Measurements from ENCODE around the gene GPR18. TPM values are rescaled to one million over a fixed set of nuclear protein-coding genes. Genes with fewer than 3 reads are reported as not detected.

Gene GPR18
- total and polyA plus RNA-seq, 9 of the 15 experiments (the other 6 are each of a cell fraction or from before 2014, with no cell fraction given) = 0.75 TPM; not detected in 8

- TF ChIP-seq, protein P1, sequence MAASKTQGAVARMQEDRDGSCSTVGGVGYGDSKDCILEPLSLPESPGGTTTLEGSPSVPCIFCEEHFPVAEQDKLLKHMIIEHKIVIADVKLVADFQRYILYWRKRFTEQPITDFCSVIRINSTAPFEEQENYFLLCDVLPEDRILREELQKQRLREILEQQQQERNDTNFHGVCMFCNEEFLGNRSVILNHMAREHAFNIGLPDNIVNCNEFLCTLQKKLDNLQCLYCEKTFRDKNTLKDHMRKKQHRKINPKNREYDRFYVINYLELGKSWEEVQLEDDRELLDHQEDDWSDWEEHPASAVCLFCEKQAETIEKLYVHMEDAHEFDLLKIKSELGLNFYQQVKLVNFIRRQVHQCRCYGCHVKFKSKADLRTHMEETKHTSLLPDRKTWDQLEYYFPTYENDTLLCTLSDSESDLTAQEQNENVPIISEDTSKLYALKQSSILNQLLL (CRISPR knock-in tag; IDR thresholded peaks at IDR 0.05; ENCODE audit: borderline replicate concordance) = no peak
- no peak for TF ChIP-seq SIN3B (IDR thresholded peaks at IDR 0.05; ENCODE audit: low read depth)
- no peak for TF ChIP-seq ZNF3 (CRISPR knock-in tag; IDR thresholded peaks at IDR 0.05)
- TF ChIP-seq ZKSCAN3 (CRISPR knock-in tag; IDR thresholded peaks at IDR 0.05) = no peak
- TF ChIP-seq YY1 (IDR thresholded peaks at IDR 0.05; ENCODE audit: borderline replicate concordance in 1 of 3, control insufficient read depth in 1 of 3, extremely low read depth in 1 of 3, insufficient read depth in 3 of 3, insufficient read length in 1 of 3, insufficient replicate concordance in 2 of 3, low read depth in 1 of 3, low read length in 2 of 3) = no peak
- no peak for TF ChIP-seq HDAC6 (IDR thresholded peaks at IDR 0.05; ENCODE audit: low read depth, low read length)
- TF ChIP-seq SNRNP70 (optimal IDR thresholded peaks at IDR 0.05; ENCODE audit: low read depth, low read length) = no peak
- TF ChIP-seq ZNF41 (CRISPR knock-in tag; conservative IDR thresholded peaks at IDR 0.05) = no peak
- TF ChIP-seq HNRNPH1 (optimal IDR thresholded peaks at IDR 0.05; ENCODE audit: low read depth, low read length) = no peak
- no peak for TF ChIP-seq ZNF384 (IDR thresholded peaks at IDR 0.05; ENCODE audit: low read depth, low read length)
- TF ChIP-seq THAP7 (CRISPR knock-in tag; IDR thresholded peaks at IDR 0.05) = no peak
- TF ChIP-seq MYC (IDR thresholded peaks at IDR 0.05; ENCODE audit: low read depth, low read length) = no peak; the same call in 1 of the 2 replicates
- TF ChIP-seq MYC (CRISPR knock-in tag; IDR thresholded peaks at IDR 0.05; ENCODE audit: borderline replicate concordance, low read depth) = no peak
- no peak for TF ChIP-seq KDM1A (IDR thresholded peaks at IDR 0.05)
- no peak for TF ChIP-seq ELF4 (CRISPR knock-in tag; IDR thresholded peaks at IDR 0.05)
- no peak for TF ChIP-seq ZNF766 (CRISPR knock-in tag; conservative IDR thresholded peaks at IDR 0.05)
- TF ChIP-seq RBFOX2 (IDR thresholded peaks at IDR 0.05; ENCODE audit: low read depth, low read length) = no peak
- 0 out of 2 replicates have a peak, but pooled peaks have one; percentile 38 for TF ChIP-seq GATA2 (CRISPR knock-in tag; IDR thresholded peaks at IDR 0.05)
- no peak for TF ChIP-seq ZNF699 (CRISPR knock-in tag; IDR thresholded peaks at IDR 0.05; ENCODE audit: insufficient replicate concordance)
- no peak for TF ChIP-seq SREBF2 (CRISPR knock-in tag; IDR thresholded peaks at IDR 0.05)
- TF ChIP-seq HNRNPL (IDR thresholded peaks at IDR 0.05; ENCODE audit: low read depth, low read length) = no peak
- no peak for TF ChIP-seq BACH1 (tag; IDR thresholded peaks at IDR 0.05)
- TF ChIP-seq GABPB1 (CRISPR knock-in tag; IDR thresholded peaks at IDR 0.05) = no peak
- no peak for TF ChIP-seq SNAPC5 (CRISPR knock-in tag; IDR thresholded peaks at IDR 0.05)
- TF ChIP-seq MLX (CRISPR knock-in tag; conservative IDR thresholded peaks at IDR 0.05) = no peak
- TF ChIP-seq PURB (CRISPR knock-in tag; IDR thresholded peaks at IDR 0.05; ENCODE audit: low read depth) = no peak
- no peak for TF ChIP-seq CC2D1A (IDR thresholded peaks at IDR 0.05)
- no peak for TF ChIP-seq ZNF445 (CRISPR knock-in tag; IDR thresholded peaks at IDR 0.05; ENCODE audit: low read depth)
- TF ChIP-seq PTTG1 (tag; IDR thresholded peaks at IDR 0.05; ENCODE audit: low read depth) = no peak
- peak; percentile 75 for TF ChIP-seq TCF3 (CRISPR knock-in tag; IDR thresholded peaks at IDR 0.05)
These were observed 9.7 kb upstream of the GPR18 start (continued) for GRCh38 chr13:99267927-99268326.
